SK-N-SH treated with all-trans-retinoic acid at 6 μM for 48 hours (cell line): Measurements from ENCODE around the gene EML1.

Experiments used
- CSDC2 ChIP-seq: fragments of 250-450 bp; sonication (Bioruptor Pico); IDR thresholded peaks from 2 replicates; pipeline ENCODE4 v1.5.0; 2020; ENCODE audit warnings: mild to moderate bottlenecking, moderate library complexity
- ISL1 ChIP-seq: fragments of 250-450 bp; sonication (Bioruptor Pico); IDR thresholded peaks from 2 replicates; pipeline ENCODE4 v2.1.2; 2022; ENCODE audit warnings: mild to moderate bottlenecking, moderate library complexity
- PATZ1 ChIP-seq: fragments of 250-450 bp; sonication (Bioruptor Pico); IDR thresholded peaks from 2 replicates; pipeline ENCODE4 v1.8.0; 2020; ENCODE audit warnings: mild to moderate bottlenecking, moderate library complexity, borderline replicate concordance

- TF ChIP-seq ISL1 (CRISPR knock-in tag) (no peak), CSDC2 (no peak), PATZ1 (no peak)
Measured at GRCh38 chr14:99904506-99904905, 111.3 kb downstream of the EML1 start.
